C1 segment of cervical spinal cord (tissue), 14 donors: ENCODE data around the gene SF3A2.
"Not testable (repeated sequence)": the region's sequence is repeated elsewhere in the genome, so short reads cannot be mapped to it uniquely, and the experiment has no call there.

Experiments
- DNase-seq, 14 donors: peaks; one replicate each; lab custom pipeline; 2025; lab: John Stamatoyannopoulos, UW

SF3A2 gene, protein sequence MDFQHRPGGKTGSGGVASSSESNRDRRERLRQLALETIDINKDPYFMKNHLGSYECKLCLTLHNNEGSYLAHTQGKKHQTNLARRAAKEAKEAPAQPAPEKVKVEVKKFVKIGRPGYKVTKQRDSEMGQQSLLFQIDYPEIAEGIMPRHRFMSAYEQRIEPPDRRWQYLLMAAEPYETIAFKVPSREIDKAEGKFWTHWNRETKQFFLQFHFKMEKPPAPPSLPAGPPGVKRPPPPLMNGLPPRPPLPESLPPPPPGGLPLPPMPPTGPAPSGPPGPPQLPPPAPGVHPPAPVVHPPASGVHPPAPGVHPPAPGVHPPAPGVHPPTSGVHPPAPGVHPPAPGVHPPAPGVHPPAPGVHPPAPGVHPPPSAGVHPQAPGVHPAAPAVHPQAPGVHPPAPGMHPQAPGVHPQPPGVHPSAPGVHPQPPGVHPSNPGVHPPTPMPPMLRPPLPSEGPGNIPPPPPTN

DNA sequence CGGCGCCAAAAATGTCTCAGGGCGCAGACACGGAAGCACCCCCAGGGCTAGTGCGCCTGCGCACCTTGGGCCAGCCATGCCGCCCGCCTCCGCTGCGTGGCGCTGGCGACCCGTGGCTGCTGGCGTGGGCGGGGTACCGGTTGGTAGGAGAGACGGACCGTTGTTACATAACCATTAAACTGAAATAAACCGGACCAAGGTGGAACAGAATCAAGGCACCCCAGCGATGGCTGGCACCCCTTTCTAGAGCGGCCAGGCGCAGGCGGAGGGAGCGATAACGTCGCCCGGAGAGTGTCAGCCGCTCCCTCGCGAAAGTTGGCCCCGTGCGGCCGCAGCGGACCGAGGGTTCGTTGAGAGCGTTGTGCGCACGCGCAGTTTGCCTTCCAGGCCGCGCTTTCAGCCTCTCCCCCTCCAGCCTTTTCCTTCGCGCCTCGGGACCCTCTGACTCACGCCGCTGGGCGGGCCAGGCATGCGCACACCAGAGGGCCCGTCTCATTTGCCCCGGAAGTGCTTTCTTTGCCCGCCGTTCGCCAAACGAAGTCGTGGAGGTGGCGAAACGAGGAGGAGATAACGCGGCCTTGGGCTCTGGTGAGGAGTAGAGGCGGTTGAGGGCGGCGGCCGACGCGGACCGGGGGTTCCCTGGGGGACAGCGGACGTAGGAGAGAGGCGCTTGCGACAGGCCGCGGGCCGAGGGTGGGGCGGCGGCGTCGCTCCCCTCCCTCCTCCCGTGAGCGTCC is at the start of gene SF3A2, which contains the start of gene PLEKHJ1:
TSS of gene SF3A2 (plus strand) at position 511 of the 737 bp plus-strand sequence. CDS start 6,595 bp downstream, outside the sequence.
TSS of gene PLEKHJ1 (minus strand) at position 16 of the 737 bp plus-strand sequence. CDS start 81 bp downstream, outside the sequence.
- DNase-seq = peak; percentile 74 to 99 (median 96)

DNA sequence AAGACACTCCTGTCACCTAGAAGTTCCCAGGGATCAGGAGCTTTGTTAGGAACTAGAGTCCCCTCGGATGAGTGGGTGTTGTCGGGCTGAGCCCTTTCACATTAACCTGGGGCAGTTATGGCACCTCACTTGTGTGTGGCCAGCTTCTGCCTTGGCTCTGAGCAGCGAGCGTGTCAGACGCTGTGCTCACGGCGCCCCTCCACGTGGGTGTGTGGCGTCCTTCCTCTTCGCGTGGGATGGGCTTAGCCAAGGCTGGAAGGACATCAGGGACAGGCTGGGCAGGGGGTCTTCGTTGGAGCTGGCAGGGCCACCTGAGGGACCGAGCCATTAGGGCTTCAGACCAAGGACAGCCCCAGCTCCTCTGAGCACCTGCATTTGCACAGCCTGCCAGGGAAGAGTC is 49.5 kb upstream of the SF3A2 start:
- no peak for DNase-seq

DNA sequence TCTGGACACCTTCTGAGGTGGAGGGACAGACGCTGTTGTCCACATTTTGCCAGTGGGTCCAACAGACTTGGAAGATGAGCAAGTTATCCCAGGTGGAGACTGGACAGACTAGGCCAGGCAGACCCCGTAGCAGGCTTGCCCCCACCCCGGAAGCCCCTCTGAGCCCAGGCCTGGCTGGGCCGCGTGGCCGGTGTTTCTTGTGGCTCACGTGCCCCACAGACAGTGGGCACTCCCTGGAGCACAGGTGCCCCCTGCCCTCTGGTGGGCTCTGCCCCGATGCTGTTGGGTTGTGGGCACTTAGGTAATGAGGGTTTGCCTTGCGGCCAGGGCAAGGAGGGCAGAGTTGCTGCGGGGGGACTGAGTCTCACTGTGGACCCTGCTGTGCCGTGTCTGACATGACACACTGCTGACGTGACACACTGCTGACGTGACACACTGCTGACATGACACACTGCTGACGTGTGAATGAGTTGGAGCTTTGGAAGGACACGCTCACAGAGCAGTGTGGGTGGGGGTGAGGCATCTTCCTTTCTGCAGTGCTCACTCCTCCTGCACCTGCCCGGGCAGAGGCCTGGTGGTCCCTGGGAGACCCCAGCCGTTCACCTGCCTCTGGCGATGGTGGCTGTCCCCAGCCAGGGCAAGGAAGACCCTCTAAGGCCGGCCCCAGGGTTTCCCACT is 47.8 kb upstream of the SF3A2 start:
- DNase-seq = no peak

DNA sequence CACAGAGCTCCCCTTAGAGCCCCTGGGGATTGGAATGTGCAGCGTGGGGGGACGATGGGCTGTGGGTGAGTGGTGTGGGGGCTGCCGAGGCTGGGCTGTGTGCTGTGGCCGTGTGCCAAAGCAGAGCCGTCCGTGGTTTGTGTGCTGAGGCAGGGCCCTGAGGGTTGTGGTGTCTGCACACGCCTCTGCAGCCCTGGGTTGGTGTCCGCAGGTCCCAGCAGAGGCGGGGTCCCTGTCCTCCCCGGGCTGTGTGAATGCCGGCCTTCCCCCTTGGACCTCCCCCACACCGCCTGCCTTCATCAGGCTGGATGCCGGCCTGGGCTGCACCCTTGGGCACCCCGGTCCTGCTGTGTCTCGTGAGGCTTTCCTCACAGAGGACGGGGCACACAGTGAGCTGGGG is 46.7 kb upstream of the SF3A2 start:
- no peak for DNase-seq

DNA sequence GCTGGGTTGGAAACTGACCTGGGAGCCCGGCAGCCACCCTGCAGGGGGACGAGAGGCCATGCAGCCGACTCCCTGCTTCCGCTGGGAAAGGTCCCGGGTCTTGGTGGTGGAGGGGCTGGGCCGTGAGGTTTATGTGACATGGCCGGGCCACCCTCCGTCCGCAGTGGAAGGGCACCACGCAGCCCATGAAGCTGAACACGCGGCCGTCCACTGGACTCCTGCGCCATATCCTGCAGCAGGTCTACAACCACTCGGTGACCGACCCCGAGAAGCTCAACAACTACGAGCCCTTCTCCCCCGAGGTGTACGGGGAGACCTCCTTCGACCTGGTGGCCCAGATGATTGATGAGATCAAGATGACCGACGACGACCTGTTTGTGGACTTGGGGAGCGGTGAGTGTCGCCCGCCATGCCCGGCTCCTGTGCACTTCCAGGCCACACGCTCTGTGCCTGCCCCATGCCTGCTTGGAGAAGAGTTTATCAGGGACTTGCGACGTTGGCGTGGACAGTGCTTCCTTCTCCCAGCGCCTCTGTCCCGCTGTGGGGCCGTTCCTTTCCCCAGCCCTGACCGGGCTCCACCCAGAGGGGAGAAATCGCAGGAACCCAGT is 45.7 kb upstream of the SF3A2 start:
- DNase-seq = no peak

DNA sequence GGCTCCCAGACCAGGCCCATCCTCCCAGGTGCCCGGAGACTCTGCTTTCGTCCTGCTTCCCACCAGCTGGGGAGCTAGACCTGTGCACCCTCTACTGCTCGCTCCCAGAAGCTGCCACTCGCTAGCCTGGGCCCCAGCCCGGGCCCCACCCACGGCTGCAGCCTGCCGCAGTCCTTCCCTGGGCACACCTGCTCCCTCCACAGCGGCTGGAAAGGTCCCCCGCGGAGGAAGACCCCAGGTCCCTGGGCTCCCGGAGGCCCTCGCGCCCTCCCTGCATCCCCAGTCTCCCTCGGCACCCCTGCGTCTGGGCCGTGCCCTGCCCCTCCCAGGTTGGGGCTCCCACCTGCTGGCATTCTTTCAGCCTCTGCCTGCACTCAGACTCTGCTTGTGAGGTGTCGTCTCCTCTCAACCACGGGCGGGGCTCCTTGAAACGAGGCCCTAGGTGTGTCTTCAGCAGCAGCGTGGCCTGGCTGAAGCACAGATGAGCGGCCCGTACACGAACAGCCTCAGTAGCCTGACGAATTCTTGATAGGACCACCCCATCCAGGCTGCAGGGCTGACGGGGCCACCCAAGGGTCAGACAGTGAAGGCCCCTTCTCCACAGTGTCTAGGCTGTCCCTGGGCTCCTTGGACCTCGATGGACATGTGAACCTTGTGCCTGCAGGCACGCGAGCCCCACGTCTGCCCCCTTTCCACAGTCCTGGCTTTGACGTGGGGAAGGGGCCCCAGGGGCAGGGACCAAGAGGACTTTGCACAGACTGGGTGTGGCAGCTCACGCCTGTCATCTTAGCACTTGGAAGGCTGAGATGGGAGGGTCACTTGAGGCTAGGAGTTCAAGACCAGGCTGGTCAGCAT is 44.9 kb upstream of the SF3A2 start:
- no peak for DNase-seq

DNA sequence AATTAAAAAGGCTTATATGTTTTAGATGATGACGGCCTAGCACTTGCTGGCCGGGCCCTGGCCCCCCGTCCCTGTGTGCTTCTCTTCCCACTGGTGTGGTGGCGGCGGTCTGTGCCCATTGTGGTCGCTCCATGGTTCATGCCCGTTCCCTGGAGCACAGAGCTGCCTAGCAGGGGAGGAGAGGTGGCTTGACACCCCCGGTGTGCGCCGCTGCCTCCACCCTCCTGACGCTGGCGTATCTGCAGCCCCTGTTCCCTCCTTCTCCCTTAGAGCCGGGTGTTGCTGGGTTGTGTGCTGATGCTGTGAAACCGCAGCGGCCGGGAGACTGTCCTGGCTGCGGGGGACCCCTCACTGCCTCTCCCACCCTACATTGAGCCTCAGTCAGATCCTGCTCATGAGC is 43.8 kb upstream of the SF3A2 start:
- DNase-seq = no peak

DNA sequence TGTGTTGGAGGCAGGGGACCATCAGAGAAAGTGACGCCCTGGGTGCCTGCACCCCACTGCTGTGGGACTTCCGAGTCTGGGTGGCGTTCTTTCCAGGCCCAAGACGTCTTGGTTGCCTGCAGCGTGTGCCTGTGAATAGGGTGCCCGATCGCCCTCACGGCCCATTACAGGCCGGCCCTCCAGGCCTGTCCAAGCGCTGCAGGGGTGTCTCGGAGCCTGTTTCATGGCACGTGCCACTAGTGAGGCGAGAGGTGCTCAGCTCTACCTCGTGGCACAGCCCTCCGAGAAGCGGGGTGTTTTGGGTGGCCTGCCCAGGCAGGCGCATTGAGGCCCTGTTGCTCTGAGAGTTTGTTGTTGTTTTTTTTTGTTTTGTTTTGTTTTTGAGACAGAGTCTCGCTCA is 42.8 kb upstream of the SF3A2 start:
- no peak for DNase-seq

DNA sequence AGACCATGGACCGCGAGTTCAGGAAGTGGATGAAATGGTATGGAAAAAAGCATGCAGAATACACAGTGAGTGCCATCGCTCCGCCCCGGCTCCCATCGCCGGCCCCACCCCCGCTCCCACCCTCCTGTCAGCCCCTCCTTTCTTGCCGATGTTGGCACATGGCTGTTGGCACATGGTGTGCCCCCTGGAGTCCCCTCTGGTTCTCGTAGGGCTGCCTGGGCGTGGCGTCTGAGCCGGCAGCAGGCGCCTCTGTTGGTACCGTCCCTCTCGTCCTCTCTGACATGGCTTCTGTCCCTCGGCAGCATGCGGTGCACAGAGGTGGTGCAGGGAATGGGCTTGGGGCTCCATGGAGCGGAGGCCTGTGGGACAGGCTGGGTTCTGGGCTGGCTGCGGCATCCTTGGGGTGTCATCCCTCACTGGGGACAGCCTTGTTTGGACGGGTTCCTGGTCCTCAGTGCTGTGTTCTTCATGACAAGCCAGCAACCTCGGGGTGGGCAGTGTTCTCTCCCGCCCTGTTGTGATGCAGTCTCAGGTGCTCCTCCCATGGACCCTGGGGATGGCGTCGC is 42.0 kb upstream of the SF3A2 start:
- peak in 1 of 14 donors; percentile 12 for DNase-seq

DNA sequence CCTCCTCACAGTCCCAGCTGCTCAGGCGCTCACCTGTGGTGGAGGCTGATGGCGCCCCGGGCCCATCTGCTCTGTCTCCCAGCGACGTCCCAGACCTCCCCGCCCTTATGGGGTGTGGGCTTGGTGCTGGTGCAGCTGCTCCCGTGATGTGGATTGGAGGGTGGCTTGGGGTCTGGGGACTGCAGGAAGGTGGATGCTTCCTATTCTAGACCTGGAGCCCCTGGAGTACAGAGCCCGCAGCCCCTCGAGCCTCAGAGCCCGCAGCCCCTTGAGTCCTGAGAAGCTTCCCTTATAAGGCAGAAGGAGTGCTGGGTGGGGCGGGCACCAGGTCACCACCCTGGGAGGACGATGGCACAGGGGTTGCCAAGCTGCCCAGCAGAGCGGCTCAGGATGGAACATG is 41.3 kb upstream of the SF3A2 start:
- no peak for DNase-seq

DNA sequence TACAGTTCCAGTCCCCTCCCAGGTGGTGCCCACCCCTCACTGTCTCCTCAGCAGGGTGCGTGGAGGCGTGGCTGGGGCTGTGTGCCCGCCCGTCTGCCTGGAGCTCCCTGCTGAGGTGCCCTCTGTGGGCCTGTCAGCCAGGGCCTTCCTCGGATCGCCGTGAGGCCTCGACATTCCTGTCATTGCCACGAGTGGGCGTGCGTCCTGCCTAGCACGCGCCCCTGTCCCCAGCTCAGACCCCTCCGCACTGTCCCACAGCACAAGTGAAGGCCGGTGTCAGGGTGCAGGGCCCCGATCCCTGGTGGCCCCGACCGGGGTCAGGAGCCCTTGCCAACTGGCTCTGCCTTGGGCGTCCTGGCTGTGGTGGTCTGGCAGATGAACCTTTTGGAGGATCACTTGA is 40.7 kb upstream of the SF3A2 start:
- no peak for DNase-seq

DNA sequence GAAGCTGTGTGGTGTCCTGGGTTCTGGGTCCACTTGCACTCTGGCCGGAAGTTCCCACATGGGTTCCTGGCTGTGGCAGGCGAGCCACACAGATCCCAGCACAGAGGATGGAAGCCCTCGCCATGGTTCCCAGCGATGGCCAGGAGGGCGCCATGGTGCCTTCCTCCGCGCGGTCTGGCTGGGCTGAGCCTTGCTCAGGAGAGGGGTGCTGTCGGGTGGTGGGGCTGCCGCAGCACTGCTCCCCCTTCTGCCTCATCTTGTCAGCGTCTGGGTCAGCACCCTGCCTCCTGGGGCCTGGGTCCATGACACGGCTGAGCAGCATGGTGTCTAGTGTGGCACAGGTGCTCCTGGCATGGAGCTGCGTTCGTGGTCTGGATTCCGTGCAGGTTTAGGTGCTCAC is 39.4 kb upstream of the SF3A2 start:
- DNase-seq = no peak

DNA sequence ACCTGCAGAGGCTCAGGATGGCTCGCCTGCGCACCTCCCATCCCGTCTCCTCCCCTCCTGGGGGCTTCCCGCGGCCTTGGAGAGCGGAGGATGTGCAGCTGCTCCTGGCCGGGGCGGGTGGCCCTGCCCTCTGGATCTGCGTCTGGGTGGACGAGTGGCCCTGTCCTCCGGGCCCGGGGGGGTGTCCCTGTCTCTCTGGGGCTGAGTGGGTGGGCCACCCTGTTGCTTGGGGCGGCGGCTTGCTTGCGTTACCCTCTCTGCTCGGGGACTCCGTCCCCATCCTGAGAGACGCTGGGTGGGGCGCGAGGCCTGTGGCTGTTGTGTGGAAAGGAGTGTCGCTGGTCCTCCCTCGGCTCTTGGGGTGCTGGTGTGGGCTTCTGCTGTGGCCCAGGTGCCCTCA is 38.3 kb upstream of the SF3A2 start:
- DNase-seq = no peak

DNA sequence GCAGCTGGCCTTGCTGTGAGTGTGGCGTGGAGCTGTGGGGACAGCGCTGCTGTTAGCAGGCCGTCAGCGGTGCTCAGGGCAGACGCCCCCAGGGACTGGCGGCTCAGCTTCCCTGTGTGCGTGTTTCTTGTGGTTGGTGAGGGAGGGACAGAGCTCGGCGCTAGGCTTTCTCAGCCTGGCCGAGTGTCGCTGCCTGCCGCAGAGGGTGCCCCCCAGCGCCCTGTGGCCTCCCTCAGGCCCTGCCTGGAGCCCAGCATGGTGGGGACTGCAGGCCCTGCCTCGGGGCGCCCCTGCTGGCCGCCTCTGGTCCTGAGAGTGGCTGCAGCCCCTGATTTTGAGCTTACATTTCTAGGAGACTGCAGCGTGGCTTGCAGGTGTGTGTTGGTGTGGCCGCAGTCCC is 37.4 kb upstream of the SF3A2 start:
- DNase-seq = no peak

DNA sequence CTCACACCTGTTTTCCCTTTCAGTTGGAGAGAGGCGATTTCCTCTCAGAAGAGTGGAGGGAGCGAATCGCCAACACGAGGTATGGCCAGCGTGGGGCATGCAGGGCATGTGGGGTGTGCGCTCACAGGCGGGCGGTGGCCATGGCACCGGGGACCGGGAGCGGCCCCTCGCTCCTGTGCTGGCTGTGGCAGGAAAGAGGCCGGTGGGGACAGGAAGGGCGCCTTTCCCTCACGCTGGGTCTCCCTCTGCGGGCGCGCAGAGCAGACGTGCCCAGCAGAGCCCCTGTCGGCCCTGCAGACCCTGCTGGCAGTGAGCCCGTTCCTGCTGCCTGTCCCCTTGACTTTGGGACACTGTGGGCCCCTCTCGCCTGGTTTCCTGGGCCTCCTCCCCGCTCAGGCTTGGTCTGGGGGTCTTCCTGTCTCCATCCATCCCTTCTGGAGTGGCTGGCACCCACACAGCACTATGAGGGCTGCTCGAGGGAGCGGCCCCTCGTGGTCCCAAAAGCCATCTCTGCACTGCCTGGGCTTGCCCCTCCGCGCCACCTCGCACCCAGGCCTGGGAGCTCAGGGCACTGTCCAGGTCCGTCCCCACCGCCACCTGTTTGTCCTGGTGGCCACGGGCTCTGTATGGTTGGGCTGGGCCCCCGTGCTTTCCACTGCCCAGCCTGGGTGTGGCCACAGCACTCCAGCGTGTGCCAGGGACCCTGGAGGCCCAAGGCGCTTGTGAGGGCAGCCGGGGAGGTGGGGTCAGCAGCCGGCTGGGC is 36.6 kb upstream of the SF3A2 start:
- no peak for DNase-seq

DNA sequence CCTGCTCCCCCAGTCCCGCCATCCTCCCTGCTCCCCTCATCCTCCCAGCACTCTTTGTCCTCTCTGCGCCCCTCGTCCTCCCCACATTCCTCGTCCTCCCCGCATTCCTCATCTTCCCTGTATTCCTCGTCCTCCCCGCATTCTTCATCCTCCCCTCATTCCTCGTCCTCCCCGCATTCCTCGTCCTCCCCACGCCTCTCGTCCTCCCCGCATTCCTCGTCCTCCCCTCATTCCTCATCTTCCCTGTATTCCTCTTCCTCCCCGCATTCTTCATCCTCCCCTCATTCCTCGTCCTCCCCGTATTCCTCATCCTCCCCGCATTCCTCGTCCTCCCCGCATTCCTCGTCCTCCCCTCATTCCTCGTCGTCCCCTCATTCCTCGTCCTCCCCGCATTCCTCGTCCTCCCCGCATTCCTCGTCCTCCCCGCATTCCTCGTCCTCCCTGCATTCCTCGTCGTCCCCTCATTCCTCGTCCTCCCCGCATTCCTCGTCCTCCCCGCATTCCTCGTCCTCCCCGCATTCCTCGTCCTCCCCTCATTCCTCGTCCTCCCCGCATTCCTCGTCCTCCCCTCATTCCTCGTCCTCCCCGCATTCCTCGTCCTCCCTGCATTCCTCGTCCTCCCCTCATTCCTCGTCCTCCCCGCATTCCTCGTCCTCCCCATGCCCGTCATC is 35.9 kb upstream of the SF3A2 start:
- DNase-seq = not testable (repeated sequence)

DNA sequence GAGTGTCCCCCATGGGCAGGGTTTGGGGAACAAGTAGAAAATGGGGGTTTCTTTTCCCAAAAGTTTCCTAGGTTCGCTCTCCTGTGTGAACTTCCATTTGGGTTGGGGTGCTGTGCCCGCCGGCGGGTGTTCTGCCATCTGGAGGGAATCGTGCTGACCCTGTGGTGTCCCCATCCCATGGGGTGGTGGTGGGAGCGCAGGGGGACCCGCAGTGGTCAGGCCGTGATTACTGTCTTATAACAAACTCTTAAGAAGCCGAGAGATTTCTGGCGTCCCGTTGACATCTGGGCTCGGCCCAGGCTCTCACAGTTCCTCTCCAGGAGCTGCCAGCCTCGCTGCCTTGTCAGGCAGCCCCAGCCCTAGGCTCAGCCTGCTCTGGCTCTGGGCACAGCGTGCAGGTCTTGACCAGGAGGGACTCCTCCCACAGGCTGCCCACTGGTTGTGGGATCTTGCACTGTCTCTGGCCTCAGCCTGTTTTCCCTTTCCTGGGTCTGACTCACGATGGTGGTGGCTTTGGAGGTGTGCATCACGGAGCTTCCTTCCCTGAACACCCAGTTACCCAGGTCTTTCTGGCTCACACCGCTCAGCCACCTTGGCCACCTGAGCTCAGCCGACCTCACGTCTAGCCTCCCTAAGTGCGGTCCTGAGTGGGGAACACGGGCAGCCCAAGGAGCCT is 35.0 kb upstream of the SF3A2 start:
- DNase-seq = no peak

DNA sequence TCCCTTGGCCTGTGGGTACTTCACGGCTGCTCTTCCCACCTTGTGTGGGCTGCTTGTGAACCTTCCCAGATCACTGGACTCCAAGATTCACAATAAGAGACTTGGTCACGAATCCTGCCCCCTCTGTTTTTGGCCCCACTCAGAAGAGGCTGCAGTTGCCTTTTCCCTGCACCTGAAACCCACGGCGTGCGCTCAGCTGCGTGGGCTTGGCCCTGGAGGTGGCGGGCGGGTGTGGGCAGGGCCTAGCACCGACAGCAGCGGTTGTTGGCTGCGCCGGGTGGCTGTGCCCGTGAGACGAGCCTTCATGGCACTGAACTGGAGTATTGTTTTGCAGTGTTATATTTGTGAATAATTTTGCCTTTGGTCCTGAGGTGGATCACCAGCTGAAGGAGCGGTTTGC is 34.3 kb upstream of the SF3A2 start:
- no peak for DNase-seq

DNA sequence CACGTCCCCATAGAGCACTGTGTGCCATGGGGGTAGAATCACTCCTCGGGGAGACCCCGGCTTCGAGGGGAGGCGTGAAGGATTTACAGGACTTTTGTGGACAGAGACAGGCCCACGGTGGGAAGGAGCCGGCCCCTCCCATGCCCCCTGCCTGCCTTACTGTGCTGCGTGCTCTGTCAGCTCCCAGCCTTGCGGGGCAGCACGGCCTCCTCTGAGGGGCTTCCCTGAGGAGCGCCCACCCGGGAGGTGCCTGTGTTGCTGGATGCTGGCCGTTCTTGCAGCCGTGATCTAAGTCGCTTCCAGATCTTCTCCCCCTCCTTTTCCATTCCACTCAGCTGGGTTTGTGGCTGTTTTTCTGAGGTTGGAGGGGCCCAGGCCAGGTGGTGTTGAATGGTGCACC is 29.6 kb upstream of the SF3A2 start:
- DNase-seq = no peak
